Esophagus muscularis mucosa (tissue), 4 donors: ENCODE results near the gene TGFBR2. TPM values are rescaled to one million over a fixed set of nuclear protein-coding genes. Genes with fewer than 3 reads are reported as not detected.
A peak's percentile ranks its signal among the peaks of the same experiment; 100 is the strongest.

Experiments
- DNase-seq: peaks from one replicate; pipeline ENCODE4 v3.0.0-alpha.2; 2017; ENCODE audit errors: extremely low spot score
- H3K27ac ChIP-seq, 4 donors: fragments of 200-600 bp; sonication (generic); replicated peaks in 1 of 4; 1 replicate in 3 of 4; 2 replicates in 1 of 4; pipeline ENCODE4 v1.5.1; 2016 to 2019; ENCODE audit warnings: mild to moderate bottlenecking in 1 of 4
- H3K27me3 ChIP-seq, 4 donors: fragments of 200-600 bp; sonication (generic); one replicate each; pipeline versions ENCODE4 v1.5.1 to v1.6.0; 2016 to 2019
- H3K36me3 ChIP-seq, 4 donors: fragments of 200-600 bp; sonication (generic); one replicate each; pipeline ENCODE4 v1.5.1; 2016 to 2019
- H3K4me1 ChIP-seq, 4 donors: fragments of 200-600 bp; sonication (generic); one replicate each; pipeline ENCODE4 v1.5.1; 2016 to 2019
- H3K4me3 ChIP-seq, 4 donors: fragments of 200-600 bp; sonication (generic); 1 replicate in 2 of 4; 2 replicates in 2 of 4; pipeline ENCODE4 v1.5.1; 2016 to 2019; ENCODE audit warnings: mild to moderate bottlenecking in 4 of 4, moderate library complexity in 1 of 4
- H3K9me3 ChIP-seq, 4 donors: fragments of 200-600 bp; sonication (generic); 1 replicate in 3 of 4; 2 replicates in 1 of 4; pipeline ENCODE4 v1.5.1; 2016 to 2019
- EP300 ChIP-seq: sonication (generic); formaldehyde crosslinking; IDR thresholded peaks from one replicate; pipeline ENCODE4 v1.6.1; 2017; ENCODE audit warnings: antibody characterized with exemption
- POLR2A ChIP-seq: fragments of 450-650 bp; IDR thresholded peaks from one replicate; pipeline ENCODE4 v1.6.1; 2017; ENCODE audit warnings: antibody characterized with exemption, moderate library complexity, mild to moderate bottlenecking, low read depth
- POLR2AphosphoS5 ChIP-seq, 2 donors: sonication (generic); formaldehyde crosslinking; IDR thresholded peaks; one replicate each; pipeline ENCODE4 v1.6.1; 2017; ENCODE audit warnings: antibody characterized with exemption in 2 of 2
- WGBS: methylation state at CpG from one replicate; pipeline ENCODE4 v1.1.5; 2018; 5-methylcytosine and 5-hydroxymethylcytosine counted together
- intact Hi-C: fragments of 100-400 bp; cut with DNase I; formaldehyde crosslinking; loops from one replicate; pipeline ENCODE4 v1.15.1; 2023
- total RNA-seq, 4 donors: library from RNA; depleted of rRNA; stranded (reverse); fragments of >200 nt; gene quantifications; one replicate each; pipeline versions ENCODE4 v1.1.0 to v1.2.1, GENCODE V29; 2016
- TF ChIP-seq, protein P1 (sequence below), 3 experiments: fragments of 200-600 bp in 2 of 3; fragments of 450-650 bp in 1 of 3; sonication (generic) in 2 of 3; IDR thresholded peaks; one replicate each; pipeline ENCODE4 v1.5.1; 2017 to 2019; ENCODE audit warnings: antibody characterized with exemption in 3 of 3, mild to moderate bottlenecking in 2 of 3, moderate library complexity in 1 of 3

The TGFBR2 gene
- total RNA-seq, 4 donors from 2014 or later: 202 to 292 (median 261) TPM

DNA sequence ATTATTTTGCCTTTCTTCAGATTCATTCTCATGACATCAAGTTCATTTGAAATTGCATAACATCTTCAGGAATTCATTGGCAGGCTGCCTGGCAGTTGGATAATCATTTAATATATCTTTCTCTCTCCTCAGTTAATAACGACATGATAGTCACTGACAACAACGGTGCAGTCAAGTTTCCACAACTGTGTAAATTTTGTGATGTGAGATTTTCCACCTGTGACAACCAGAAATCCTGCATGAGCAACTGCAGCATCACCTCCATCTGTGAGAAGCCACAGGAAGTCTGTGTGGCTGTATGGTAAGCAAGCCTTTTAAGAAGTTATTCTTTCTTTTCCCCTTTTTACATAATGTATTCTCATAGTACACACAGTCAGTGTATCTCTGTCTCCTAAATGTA, 38.2 kb downstream of the TGFBR2 start:
- TF ChIP-seq, protein P1, sequence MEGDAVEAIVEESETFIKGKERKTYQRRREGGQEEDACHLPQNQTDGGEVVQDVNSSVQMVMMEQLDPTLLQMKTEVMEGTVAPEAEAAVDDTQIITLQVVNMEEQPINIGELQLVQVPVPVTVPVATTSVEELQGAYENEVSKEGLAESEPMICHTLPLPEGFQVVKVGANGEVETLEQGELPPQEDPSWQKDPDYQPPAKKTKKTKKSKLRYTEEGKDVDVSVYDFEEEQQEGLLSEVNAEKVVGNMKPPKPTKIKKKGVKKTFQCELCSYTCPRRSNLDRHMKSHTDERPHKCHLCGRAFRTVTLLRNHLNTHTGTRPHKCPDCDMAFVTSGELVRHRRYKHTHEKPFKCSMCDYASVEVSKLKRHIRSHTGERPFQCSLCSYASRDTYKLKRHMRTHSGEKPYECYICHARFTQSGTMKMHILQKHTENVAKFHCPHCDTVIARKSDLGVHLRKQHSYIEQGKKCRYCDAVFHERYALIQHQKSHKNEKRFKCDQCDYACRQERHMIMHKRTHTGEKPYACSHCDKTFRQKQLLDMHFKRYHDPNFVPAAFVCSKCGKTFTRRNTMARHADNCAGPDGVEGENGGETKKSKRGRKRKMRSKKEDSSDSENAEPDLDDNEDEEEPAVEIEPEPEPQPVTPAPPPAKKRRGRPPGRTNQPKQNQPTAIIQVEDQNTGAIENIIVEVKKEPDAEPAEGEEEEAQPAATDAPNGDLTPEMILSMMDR (IDR thresholded peaks at IDR 0.05): no peak
- TF ChIP-seq POLR2A: no peak
- no peak for TF ChIP-seq EP300
- peak; percentile 39 to 64 for TF ChIP-seq POLR2AphosphoS5 (IDR thresholded peaks at IDR 0.05)
- intact Hi-C loops: no loop called here
- peaks cover 25 to 50% (median 37%) of the 10 kb centered on the region in 4 donors for H3K36me3 ChIP-seq
- no peaks in the 10 kb centered on the region for H3K27me3 ChIP-seq
- H3K4me1 ChIP-seq: peaks cover 74 to 100% (median 94%) of the 10 kb centered on the region in 4 donors
- no peaks in the 10 kb centered on the region for H3K9me3 ChIP-seq
- H3K27ac ChIP-seq: peak overlapping the region; percentile 74 to 77 (median 76)
- 2% methylated on average over 2 of the region's 2 CpGs for WGBS
- no peak for DNase-seq
- no peak overlapping the region for H3K4me3 ChIP-seq

DNA sequence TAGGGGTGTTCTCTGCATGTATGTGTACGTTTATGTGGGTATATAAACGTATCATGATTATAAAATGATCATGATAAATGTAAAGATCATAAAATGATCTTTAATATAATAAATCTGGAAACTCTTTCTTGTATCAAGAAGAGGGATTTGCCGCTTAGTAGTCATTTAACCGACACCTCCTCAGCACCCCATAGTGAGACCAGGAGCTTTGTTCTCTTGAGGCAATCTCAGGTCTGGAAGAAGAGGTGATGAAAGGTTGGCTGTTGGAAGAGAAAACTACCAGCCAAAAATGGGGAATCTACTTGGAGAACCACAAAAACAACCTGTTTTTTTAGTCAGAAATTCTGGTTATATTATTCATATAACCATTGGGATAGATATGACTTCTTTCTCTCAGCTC, 38.7 kb downstream of the TGFBR2 start:
- Histone ChIP-seq H3K4me1 (peaks cover 74 to 100% (median 94%) of the 10 kb centered on the region in 4 donors), H3K36me3 (peaks cover 25 to 54% (median 40%) of the 10 kb centered on the region in 4 donors)

GRCh38 chr3:30646181-30646876, 39.9 kb downstream of the TGFBR2 start:
- Histone ChIP-seq H3K36me3 (peaks cover 33 to 67% (median 52%) of the 10 kb centered on the region in 4 donors), H3K4me1 (peaks cover 64 to 96% (median 87%) of the 10 kb centered on the region in 4 donors), H3K4me3 (no peak overlapping the region), H3K27me3 (no peaks in the 10 kb centered on the region), H3K27ac (peak overlapping the region in 3 of 4 donors; percentile 35 to 76 (median 75)), H3K9me3 (no peaks in the 10 kb centered on the region)
- intact Hi-C loops: no loop called here
- WGBS: 85% methylated on average over 5 of the region's 5 CpGs
- no peak for DNase-seq
- TF ChIP-seq, protein P1 (IDR thresholded peaks at IDR 0.05): no peak
- TF ChIP-seq POLR2A: no peak
- no peak for TF ChIP-seq EP300

More for the DNA sequence above, 38.7 kb downstream of the TGFBR2 start:
- Histone ChIP-seq H3K27me3 (no peaks in the 10 kb centered on the region), H3K9me3 (no peaks in the 10 kb centered on the region), H3K27ac (peak overlapping the region; percentile 74 to 77 (median 76)), H3K4me3 (no peak overlapping the region)
- intact Hi-C loops: no loop called here
- no peak for DNase-seq
- TF ChIP-seq POLR2AphosphoS5 (IDR thresholded peaks at IDR 0.05) (no peak), POLR2A (no peak), EP300 (no peak)
- TF ChIP-seq, protein P1 (IDR thresholded peaks at IDR 0.05): no peak
- WGBS: 71% methylated on average over 4 of the region's 4 CpGs

GRCh38 chr3:30646961-30647752, 40.8 kb downstream of the TGFBR2 start:
- H3K27ac ChIP-seq: peak overlapping the region in 2 of 4 donors; percentile 75 to 76
- WGBS: 84% methylated on average over 5 of the region's 5 CpGs

More at GRCh38 chr3:30646961-30647752, 40.8 kb downstream of the TGFBR2 start:
- no peak for DNase-seq
- Histone ChIP-seq H3K9me3 (no peaks in the 10 kb centered on the region), H3K4me3 (no peak overlapping the region), H3K36me3 (peaks cover 39 to 75% (median 60%) of the 10 kb centered on the region in 4 donors), H3K27me3 (no peaks in the 10 kb centered on the region), H3K4me1 (peaks cover 56 to 87% (median 79%) of the 10 kb centered on the region in 4 donors)
- TF ChIP-seq, protein P1 (IDR thresholded peaks at IDR 0.05): no peak
- no peak for TF ChIP-seq POLR2A
- TF ChIP-seq POLR2AphosphoS5 (IDR thresholded peaks at IDR 0.05): no peak
- TF ChIP-seq EP300: no peak
- intact Hi-C loops: no loop called here
